Right kidney (tissue), 1 donor: ENCODE data around the gene SMIM38.
A peak's percentile ranks its signal among the peaks of the same experiment; 100 is the strongest.

Source experiments
- DNase-seq: peaks from one replicate; pipeline ENCODE4 v3.0.0-alpha.2; 2016

SMIM38 gene

DNA sequence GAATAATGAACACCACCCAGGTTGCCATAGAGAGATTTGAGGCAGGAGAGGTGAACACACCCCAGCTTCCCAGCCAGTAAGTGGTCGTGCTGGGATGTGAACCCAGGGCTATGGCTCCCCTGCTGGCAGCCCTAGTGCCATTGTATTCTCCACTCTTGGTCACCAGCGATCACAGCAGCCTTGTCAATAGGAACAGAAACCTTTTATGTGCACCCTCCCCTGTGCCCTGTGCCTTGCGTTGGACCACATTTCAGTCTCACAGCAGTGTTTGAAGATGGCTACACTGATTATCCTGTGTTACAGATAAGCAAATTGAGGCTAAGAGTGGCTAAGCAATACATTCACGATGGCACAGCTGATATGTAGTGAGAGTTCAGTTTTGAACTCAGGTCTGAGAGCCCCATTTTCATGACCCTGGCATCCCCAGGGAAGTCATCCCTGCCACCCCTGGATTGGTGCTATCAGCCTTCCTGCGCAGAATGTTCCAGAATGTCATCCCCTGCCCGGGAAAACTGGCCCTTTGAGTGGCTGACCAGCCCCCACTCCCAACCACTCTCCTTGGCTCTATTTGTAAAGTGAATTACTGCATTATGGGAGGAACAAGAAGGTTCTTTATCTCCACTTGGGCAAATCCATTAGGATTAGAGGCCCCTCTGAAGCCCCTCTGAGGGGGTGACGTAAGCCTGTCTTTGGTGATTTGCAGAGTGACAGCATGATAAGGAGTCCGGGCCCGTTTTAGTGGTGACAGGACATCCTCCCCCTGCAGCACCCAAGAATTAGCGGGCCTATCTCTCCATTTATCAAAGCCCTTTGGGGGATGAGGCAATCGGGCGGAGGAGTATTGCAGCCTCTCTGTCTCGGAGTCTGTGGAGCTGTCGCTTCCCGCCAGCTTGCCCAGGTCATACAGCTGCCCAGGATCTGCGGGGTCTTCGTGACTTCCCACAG is 30.9 kb downstream of the SMIM38 start:
- DNase-seq: no peak

DNA sequence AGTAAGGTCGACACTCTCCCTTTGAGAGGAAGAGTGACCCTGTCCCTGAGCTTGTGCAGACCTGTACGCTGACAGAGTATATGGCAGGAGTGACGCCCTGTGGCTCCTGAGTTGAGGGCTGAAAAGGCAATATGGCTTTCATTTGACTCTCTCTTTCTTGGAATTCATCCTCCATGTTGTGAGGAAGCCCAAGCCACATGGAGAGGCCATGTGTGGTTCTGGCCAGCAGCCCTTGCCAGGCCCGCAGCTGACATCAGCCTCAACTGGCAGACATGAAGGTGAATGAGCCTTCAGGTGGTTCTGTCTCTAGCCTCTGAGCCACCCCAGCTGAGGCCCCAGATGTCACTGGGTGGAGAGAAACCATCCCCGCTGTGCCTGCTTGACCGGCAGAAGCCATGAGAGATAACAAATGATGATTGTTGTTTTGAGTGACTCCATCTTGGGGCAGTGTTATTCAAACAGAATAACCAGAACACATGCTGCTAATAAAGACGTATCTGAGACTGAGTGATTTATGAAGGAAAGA is 31.9 kb downstream of the SMIM38 start:
- DNase-seq: no peak

DNA sequence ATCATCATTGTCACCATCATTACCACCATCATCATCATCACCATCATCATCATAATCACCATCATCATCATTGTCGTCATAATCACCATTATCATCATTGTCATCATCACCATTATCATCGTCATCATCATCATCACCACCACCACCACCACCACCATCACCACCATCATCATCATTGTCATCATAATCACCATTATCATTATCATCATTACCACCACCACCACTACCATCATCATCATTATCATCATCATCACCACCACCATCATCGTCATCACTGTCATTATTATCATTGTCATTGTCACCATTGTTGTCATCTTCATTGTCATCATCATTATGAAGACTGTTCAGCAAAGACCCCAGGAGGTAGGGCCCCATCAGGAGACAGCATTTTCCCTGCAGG is 33.3 kb downstream of the SMIM38 start:
- no peak for DNase-seq

DNA sequence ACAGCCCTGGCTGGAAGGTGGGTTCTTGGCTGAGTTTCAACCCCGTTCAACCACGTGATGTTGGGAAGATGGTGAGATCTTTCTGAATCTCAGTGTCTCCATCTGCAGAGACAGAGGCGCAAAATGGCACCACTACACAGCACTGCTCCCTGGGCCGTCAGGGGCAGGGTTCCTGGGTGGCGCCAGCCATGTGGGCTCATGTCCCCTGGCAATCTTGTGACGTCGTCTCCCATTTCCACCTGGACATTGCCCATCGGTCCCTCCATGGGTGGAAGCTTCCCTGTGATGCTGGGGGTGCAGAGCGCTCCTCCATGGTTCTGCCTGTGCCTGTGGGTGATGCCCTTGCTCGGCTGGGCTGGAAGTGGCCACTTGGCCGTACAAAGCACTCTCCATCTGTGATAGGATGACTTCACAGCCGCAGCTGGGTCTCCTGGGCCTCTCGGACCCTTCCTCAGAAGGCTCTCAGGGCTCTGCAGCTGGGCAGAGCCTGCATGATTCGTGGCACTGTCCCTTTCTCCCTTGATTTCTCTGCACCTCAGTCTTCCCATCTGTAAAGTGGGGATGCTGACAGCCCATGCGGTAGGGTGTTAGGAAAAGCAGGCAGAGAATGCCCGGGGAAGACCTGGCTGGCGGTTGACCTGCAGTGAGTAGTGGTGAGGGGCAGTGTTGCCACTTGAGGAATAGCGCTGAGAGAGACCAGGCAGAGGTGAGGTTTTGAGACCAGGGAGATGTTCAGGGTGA is 35.2 kb downstream of the SMIM38 start:
- DNase-seq: no peak

DNA sequence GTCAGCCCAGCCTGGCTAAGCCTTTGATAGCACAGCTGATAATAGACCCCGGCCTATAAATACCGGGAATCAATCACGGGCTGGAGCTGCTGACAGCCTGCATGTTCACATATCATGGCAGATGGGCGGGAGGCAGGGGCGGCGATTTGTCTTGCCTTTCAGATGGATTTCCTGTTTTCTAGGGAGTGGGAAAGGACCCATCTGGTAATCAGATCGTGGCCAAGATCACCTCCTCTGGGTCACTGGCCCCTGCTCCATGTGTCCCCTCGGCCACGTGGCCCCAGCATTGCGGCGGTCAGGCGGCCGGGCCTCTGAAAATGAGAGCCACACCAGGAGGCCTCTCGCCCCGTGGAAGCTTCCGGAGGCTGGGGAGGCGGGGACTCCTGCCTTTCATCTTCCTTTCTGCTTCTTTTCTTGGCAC is 36.6 kb downstream of the SMIM38 start:
- DNase-seq: peak; percentile 49

DNA sequence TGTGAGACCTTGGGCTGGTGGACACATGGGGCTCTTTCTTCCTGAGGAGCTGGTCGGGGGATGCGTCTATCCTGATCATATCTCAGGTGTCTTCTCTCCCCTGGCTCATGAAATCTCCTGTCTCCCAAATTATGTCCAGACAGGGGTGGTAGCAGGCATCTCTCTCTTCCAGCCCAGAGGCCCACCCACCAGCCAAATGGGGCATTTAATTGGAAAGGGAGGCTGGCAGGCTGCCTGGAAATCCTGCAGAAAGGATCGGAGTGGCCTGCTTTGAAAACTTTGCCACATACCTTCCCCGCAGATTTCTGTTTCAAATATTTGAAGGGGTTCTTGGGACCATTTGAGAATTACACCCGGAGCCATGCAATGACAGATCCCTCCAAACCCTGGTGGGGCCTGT is 37.4 kb downstream of the SMIM38 start:
- DNase-seq: no peak

DNA sequence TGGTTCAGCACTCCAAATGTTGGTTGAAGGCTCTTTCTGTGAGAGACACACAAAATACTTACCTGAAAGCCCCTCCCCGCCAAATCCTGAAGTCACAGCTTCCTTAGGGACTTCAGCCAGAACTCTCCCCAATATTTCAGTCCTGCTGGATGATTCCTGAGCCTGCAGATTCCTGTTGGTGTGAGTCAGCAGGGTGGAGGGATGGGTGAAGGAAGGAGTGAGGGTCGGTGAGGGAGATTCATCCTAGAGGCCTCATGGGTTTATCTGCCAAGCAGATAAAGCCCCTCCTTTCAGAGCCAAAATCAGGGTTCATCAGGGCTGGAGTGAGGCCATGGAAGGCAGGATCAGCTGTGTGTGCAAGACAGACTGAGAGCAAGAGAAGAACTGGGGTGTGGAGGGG is 37.9 kb downstream of the SMIM38 start:
- DNase-seq: no peak

DNA sequence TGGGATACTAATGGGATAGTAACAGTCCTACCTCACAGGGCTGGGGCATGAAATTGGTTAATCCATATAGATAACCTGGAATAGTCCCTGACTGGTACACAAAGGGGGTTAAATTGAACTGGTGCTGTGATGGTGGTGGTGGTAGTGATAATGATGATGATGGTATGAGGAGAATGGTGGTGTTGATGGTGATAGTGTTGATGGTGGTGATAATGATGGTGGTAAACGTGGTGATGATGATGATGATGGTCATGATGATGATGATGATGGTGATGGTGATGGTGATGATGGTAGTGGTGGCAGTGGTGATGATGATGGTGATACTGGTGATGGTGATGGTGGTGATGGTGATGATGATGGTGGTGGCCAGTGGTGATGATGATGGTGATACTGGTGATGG is 38.7 kb downstream of the SMIM38 start:
- no peak for DNase-seq

DNA sequence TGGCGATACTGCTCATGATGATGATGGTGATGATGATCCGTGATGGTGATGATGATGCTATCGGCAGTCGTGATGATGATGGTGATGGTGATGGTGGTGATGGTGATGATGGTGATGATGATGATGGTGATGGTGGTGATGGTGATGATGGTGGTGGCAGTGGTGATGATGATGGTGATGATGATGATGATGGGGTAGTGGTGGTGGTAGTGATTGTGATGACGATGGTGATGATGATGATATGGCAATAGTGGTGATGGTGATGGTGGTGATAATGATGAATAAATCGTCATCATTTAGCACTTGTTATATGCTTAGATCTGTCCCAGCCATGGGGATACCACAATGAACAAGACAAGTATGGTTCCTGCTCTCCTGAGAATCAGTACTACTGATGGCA is 39.2 kb downstream of the SMIM38 start:
- DNase-seq: no peak

DNA sequence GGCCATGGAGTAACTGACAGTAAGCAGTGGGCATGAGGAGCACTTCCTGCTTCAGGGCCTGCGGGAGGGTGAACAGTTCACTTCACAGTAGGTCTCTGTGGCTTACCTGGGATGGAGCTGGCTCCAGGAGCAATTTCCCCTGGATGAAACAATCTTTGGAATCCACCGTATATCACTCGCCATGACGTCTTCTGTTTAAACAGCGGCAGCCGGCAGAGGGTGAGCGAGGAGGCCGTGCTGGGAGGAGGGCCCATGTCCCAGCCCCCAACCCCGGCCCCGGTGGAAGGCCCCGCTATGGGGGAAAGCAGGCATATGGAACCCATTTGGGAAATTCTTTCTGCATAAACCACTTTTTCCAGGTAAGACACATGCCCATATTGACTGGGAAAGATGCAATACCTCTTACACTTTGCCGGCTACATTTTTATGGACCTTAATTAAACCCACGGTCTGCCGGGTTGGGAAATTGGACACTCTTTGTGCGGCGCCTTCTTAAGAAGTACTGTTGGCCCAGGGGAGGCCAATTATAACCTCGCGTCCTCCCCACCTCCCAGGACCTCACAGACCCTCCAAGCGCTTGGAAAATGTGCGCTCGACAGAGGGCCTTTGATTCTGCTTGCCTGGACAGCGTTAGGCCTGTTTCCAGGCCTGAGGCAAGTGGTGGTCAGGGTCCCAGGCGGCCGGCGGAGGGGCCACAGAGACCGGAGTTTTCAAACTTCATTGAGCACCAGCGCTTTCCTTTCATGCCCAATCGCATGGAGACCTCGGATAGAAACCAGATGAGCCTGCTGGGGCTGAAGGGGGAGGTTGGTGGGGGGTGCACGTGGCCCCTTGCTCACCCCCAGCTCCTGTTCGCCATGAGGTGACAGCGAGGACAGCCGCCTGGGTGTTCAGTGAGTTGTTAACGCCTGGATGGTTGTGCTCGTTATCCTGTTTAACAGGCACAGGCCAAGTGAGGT is 40.4 kb downstream of the SMIM38 start:
- peak; percentile 64 for DNase-seq

DNA sequence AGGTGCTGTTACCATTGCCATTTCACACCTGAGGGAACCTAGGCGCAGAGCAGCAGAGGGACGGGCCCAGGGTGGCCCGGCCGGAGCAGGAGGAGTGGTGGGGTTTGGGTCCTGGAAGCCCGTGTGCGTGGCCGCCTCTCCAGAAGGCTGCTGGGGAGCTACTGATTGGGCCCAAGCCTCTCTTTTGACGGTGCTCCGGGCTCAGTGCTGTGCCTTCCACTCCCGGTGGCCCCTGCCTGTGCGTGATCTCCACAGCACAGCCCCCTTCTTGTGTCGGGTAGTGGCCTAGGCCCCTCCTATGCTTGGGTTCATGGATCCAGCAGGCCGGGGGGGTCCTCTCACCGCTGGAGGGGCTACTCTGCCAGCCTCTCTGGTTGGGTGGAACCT is 41.0 kb downstream of the SMIM38 start:
- DNase-seq: no peak

DNA sequence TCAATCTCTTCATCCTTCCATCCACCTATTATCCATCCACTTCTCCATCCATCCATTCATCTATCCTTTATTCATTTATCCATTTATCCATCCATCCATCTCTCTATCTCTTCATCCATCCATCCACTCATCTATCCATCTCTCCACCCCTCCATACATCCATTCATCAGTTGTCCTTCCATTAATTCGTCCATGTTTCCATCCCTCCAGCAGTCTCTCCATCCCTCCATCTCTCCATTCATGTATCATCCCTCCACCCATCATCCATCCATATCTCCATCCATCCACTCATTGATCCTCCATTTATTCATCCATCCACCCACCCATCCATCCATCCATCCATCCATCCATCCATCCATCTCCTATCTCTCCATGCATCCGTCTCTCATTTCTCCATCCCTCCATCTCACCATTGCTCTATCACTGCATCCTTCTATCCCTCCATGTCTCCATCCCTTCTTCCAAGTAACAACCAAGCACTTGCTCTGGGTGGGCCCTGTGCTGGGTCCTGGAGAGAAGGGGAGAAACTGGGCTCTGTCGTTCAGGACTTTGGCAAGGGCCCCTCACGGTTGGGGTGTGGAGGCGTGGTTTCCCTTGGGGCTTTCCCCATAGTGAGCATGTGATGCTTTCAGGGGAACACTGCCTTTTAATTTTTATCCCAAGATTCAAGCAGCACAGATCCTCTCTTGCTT is 43.3 kb downstream of the SMIM38 start:
- no peak for DNase-seq

DNA sequence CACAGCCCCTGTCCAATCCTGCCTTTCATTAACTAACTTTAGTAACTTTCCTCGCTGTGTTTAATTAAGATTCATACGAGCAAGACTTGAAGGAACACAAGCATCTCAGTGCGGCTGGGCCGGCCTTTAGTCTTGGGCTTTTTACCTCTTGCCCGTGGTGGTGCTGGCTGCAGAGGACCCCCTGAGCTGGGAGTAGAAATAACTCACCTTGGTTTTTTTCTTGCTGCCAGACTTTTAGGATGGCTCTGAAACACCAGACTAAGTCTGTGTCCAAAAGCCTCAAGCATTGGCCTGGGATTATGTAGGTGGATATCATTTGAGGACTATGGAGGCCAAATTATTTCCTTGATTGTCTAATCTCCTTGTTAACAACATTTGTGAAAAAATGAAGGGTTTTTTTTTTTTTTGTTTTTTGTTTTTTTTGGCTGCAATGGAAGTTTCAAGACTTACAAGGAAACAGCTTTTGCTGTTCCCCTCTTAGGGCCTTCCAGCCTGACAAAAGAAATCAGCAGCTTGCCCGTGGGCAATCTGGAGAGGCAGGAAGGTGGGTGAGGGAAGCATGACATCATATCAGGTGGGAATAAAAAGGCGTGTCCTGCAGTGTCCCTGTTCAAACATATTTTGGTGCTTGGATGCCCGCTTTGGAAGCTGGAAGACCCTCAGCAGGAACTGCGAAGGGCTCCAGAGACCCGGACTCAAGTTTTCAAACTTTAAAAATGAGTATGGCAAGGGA is 44.0 kb downstream of the SMIM38 start:
- no peak for DNase-seq

DNA sequence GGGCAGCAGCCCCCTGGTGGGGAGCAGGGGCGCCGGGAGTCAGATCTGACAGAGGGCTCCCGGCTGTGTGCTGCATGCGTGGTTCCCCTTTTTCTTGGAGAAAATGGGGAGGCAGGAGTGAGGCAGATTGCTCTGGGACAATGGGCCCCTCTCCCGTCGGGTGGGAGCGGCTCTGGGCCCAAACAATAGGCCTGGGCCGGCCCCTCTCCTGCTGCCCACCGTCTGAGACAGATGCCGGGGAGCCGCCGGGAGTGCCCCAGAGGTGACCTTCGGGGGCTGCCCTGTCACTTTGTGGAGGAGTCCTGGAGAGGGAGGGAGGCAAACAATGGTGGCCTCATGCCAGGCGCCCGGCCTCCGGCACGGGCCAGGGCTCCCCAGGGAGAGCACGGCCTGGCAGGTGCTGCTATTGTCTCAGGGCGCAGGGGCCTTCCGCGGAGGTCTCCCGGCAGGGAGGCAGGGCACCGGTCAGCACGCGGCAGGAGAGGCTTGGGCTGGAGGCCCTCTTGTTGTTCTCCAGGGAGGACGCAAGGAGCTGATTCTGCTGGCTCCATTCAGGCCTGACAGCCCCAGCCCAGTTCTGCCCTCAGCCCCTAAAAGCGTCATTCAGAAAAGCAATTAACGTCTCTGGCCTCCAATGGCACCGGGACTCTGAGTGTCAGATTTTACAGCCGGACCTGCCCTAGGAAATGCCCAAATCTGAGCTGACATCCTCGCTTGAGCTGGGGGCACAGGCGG is 44.8 kb downstream of the SMIM38 start:
- DNase-seq: peak; percentile 61

DNA sequence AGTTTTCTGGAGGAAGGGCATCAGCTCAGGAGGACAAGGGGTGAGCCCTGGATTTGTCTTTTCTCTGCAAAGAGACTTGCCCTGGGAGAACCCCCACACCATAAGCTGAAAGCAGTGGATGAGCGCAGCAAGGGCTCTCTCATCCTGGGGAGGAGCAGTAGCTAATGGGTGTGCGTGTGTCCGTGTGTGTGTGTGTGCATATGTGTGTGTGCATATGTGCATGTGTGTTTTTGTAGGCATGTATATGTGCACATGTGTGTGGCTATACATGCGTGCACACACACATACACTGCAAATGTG is 45.3 kb downstream of the SMIM38 start:
- no peak for DNase-seq

DNA sequence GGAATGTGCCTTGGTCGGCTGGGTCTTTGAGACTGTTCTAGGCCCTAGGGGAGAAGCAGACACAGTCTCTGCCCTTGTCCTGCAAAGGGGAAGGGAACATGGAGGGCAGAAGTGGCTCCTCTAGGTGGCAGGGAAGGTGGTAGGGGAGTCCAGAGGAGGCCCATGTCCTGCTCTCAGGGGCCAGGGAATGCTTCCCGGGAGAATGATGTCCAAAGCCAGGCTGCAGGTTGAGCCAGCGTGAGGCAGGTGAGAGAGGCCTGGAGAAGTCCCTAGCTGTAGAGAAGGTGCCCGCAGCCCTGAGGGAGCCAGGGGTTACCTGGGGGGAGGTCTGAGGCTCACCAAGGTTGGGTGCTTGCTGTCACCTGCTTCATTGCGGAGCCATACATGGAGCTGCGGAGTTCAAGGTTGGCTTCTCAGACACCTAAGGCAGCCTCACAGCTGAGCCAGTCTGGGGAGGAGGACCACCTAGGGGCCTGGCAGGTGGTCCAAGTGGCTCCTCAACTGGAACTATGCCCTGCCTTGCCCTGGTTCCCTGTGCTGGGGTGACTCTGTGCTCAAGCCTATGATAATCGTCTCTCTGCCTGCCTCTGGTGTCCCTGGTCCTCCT is 46.1 kb downstream of the SMIM38 start:
- no peak for DNase-seq

DNA sequence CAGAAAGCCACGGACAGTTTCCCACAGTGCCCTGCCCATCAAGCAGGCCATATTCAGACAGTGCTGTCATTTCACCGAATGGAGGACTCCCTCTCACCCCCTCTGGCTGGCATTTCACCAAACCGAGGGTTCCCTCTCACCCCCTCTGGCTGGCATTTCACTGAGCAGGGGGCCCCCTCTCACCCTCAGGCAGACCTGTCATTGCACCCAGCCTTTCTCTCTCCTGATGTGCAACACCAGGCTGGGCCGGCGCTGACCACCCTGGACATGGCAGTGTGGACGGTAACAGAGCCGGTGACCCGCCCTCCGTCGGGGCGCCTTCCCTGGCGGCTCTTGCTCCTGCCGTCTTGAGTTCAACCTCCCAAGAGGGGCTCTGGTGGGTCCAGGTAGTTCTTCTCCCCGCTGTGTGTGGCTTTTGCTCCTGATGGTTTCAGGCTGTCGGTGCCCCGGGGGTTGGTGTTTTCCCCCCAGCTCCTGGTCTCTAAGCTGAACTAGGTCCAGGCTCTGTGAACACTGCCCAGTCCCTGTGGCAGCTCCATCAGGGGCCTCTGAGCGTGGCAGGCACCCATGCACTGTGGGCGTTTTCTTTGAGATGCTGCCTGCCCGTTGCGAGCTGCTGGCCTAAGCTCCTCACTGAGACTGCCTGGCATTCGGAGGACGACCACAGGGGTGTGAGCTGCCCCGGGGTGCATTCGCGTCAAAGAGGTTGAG is 46.9 kb downstream of the SMIM38 start:
- no peak for DNase-seq

DNA sequence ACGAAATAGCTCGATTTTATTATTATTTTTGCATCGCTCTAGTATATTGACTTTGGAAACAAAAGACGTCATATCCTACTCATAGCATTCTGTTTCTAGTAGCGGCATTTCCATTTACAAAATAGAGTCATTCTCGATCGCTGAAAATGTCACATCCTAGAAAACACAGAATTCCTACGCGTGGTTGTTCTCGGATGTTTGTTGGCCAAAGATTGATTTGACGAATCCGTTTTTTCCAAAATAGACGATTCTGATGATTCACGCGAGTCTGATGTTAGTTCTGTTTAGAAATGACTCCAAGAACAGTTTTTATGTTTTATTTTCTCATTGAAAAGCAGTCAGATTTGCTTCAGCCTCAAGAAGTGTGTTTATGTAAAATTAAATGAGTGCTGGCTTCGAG is 47.6 kb downstream of the SMIM38 start:
- no peak for DNase-seq

DNA sequence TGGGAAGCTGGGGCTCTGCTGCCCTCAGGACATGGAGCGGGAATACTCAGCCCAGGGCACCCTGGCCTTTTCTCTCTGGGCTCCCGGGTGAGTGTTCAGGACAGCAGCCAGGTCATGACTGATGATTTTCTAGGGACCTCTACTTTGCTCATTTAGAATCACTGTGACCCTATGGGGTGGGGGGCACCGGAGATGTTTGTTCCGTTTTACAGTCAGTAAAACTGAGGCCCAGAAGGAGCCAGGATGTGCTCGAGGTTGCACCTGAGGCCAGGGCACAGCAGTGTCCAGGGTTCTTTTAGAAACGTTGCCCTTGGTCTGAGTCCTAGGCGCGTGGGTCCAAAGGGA is 48.1 kb downstream of the SMIM38 start:
- DNase-seq: no peak
